GM18951 (cell line): ENCODE results near the gene STK10.

ENCODE experiments used
- POLR2A ChIP-seq: IDR thresholded peaks from 4 replicates; pipeline ENCODE4 v1.6.1; 2011; ENCODE audit warnings: mild to moderate bottlenecking; ENCODE audit not compliant: insufficient read length, insufficient read depth; ENCODE audit errors: extremely low read depth
- in situ Hi-C: fragments of 300-500 bp; cut with MboI; formaldehyde crosslinking; loops from one replicate; pipeline ENCODE4 v1.12.0; 2022; ENCODE audit warnings: low sequenced_read_pairs, mixed read lengths, inconsistent platforms; ENCODE audit not compliant: unreplicated experiment

STK10 gene

GRCh38 chr5:172097356-172097755, 90.7 kb downstream of the STK10 start:
- no peak for TF ChIP-seq POLR2A
- in situ Hi-C loops: no loop called here

GRCh38 chr5:172096207-172096940, 91.7 kb downstream of the STK10 start:
- in situ Hi-C loops: no loop called here
- TF ChIP-seq POLR2A: no peak

DNA sequence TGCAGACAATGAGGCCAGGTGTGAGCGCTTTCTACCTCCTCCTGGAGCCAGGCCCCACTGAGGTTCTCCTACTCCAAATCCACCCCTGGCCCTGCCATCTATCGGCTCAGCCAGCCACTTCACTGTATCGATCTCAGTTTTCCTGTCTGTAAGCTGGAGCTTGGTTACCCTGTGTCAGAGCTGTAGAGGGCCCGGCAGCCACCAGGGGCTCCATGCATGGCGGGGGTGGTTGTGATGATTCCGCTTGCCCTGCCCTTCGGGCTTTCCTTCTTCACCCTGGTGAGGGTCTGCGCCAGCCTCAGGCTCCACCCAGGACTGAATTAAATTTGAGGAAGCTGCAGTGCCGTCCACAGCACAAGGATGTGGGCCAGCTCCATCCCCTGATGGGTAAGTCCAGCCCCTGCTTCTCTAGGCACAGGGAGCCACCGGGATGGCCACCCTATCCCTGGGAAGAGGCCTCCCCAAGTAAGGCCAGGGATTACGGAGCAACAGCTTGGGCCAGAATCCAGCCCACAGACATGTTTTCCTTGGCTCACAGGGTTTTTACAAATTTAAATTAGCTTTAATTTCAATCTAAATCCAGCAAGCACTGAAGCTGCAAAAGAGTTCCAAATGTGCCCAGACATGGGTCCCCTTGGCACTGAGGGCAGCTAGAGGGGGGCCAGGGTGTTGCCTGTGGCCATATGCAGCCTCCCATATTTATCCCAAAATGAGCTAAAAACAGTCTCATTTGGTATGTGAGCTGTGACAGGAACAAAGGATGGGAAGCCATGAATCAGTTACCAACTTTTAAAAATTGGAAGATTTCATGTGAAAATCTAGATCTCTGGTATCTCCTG, 92.4 kb downstream of the STK10 start:
- TF ChIP-seq POLR2A: no peak
- in situ Hi-C loops: no loop called here

DNA sequence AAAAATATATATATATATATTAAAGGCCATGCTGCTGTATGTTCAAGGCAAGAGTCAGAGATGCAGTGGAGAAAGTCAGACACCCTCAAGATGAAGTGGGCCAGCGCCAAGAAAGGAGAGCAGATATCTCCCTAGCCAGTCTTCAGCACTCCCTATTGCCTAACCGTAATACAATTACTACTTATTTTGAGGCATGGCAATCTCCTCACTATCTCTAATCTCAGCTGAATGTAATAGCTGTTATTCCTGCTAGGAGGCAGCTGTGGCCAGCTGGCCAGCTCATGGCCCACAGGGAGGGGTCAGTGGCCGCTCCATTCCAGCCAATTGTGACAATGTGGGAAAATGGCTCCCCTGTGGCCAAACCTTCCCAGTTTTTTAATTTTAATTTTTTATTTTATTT, 94.1 kb downstream of the STK10 start:
- in situ Hi-C loops: no loop called here
- TF ChIP-seq POLR2A: no peak

DNA sequence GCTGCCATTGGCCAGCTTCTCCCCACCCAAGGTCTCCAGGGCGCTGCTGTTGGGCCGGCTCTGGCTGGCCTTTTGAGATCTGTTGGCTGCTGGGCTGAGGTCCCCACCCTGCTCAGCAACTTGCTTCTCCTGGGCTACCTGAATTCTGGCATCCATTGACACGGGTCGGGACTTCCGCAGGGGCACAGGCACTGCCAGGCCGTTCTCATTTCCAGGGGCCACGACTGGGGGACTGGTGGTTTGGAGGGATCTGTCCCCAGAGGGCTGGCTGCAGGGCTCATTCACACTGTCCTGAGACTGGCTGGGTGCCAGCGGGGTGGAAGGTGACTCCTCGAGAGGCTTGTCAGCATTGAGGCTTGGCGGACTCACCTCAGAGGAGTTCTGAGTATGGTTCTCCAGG, 94.5 kb downstream of the STK10 start:
- no peak for TF ChIP-seq POLR2A
- in situ Hi-C loops: no loop called here

DNA sequence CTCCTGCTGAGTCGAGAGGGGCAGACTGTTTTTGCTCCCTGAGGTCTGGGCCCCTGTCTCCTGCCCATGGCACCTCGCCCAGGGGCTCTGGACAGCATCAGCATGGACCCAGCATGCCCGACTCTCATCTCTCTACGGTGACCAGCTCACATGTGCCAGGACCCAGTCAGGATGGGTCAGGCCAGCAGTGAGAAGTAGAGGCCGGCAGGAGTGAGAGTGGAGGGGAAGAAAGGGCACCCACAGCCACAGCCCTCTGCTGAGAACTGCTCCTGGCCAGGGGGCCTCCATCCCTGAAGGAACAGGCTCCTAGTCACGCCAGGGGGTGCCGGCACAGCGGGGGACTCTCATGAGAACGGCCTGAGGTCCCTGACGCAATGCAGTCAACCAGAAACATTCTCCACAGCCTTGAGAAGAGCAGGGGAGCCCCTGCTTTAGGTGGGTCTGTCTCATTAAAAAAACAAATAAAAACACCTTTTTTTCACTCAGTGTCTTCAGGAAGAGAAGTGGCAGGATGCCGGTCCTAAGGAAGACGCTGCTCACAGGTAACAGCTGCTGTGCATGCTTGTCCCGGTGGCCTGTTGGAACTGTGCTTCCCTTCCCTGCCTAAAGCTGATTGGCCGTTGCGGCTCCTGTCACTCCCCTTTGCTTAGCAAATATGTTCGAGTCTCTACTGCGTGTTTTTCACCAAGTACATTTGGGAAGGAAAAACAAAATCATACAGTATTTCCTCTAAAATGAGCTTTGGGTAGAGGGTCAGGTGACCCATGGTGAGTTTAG, 95.9 kb downstream of the STK10 start:
- in situ Hi-C loops: no loop called here
- TF ChIP-seq POLR2A: no peak

- in situ Hi-C loops: no loop called here
- TF ChIP-seq POLR2A: no peak
These were observed 97.0 kb downstream of the STK10 start for GRCh38 chr5:172090976-172091547.

GRCh38 chr5:172089298-172090117, 98.5 kb downstream of the STK10 start:
- TF ChIP-seq POLR2A: no peak
- in situ Hi-C loops: no loop called here

DNA sequence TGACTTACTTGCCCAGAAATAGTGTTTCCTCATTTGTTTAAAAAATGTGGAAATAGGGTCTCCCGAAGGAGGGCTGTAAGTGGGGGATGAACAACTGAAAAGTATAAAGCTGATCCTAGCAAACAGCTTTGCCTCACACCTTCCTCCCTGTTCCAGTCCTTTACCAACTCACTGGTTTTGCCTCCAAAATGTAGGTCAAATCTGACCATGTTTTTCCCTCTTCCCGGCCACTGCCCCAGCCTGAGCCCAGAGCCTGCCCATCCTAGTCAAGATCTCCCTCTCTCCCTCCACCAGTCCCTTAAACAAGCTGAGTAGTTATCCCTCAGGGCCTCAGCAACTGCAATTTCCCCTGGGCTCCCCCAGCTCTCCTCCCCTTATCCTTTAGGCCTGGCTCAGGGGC, 99.2 kb downstream of the STK10 start:
- TF ChIP-seq POLR2A: no peak
- in situ Hi-C loops: no loop called here

GRCh38 chr5:172086194-172086975, 101.6 kb downstream of the STK10 start:
- in situ Hi-C loops: no loop called here
- no peak for TF ChIP-seq POLR2A

DNA sequence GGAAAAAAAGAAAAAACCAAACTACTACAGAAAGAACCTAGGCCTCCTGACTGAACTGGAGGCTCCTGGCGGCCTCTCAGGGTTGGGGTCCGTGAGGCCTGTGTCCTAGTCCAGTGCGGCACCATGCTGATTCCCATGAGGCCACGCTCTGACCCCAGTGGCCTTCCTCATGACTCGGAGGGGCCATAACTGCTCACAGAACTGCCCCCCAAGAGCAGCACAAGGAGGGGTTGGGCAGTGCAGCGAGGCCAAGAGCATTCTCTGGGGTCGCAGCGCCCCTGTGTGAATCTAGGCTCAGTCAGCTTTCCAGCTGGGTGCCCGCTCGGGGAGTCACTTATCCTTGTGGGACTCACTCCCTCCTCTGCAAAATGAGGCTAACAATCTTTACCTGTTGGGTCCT, 102.3 kb downstream of the STK10 start:
- TF ChIP-seq POLR2A: no peak
- in situ Hi-C loops: no loop called here

- no peak for TF ChIP-seq POLR2A
- in situ Hi-C loops: no loop called here
These were observed 105.8 kb downstream of the STK10 start for GRCh38 chr5:172082180-172082579.
